ENCODE results near the gene VWF.
"Not testable (repeated sequence)": the region's sequence is repeated elsewhere in the genome, so short reads cannot be mapped to it uniquely, and the experiment has no call there.

Gene VWF

DNA sequence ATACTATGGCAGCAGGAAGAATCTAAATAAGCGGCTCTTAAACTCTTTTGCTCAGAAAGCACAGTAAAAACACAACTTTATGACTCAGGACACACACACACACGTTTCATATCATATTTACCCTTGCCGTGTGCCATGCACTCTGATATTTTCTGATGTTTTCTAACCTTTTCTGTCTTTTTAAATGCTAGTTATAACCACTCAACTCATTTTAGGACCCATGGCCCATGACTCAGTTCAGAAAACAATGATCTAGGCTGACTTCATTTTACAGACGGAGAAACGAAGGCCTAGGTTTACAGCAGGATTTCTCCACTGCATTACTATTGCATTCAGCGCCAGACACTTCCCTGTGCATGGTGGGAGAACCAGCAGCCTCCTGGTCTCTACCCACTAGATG is 9.1 kb downstream of the VWF start:
- Histone ChIP-seq H3K9me3 (ENCODE audit: low read depth, low read length) (no peaks in the 10 kb centered on the region), H3K27ac (no peak overlapping the region), H3K36me3 (ENCODE audit: insufficient read depth, low read length) (no peaks in the 10 kb centered on the region), H3K9ac (ENCODE audit: insufficient read length) (no peak overlapping the region), H3K4me3 (no peak overlapping the region)
- TF ChIP-seq FOXP2 (optimal IDR thresholded peaks at IDR 0.05; ENCODE audit: control extremely low read depth, extremely low read length, insufficient read depth) = no peak
- no peak for TF ChIP-seq EZH2 (IDR thresholded peaks at IDR 0.05)
- TF ChIP-seq POLR2AphosphoS5 (IDR thresholded peaks at IDR 0.05; ENCODE audit: borderline replicate concordance, low read depth, low read length) = no peak
- DNase-seq (ENCODE audit: low read depth, low spot score) = no peak

DNA sequence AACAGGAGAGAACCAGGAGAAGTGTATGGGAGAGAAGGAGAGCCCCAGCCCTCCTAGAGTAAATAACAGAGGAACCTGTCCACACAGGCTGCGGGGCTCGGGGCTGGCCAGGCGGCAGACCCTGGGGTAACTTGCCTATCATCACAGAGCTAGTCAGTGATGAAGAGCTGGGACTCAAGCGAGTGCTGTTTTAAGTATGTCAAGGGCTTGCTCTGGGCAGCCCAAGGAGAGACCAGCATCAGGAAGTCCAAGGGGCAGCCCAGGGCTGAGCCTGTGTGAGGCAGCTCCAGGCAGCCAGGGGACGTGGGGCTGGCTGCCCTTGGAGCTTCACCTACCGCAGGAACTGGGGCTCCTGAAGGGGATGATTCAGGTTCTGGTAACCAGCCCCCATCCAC is 10.0 kb downstream of the VWF start:
- no peak overlapping the region for H3K4me3 ChIP-seq
- no peaks in the 10 kb centered on the region for H3K36me3 ChIP-seq (ENCODE audit: insufficient read depth, low read length)
- no peak for DNase-seq (ENCODE audit: low read depth, low spot score)
- no peak overlapping the region for H3K27ac ChIP-seq
- H3K9me3 ChIP-seq (ENCODE audit: low read depth, low read length) = no peaks in the 10 kb centered on the region
- no peak for TF ChIP-seq POLR2AphosphoS5 (IDR thresholded peaks at IDR 0.05; ENCODE audit: borderline replicate concordance, low read depth, low read length)
- TF ChIP-seq EZH2 (IDR thresholded peaks at IDR 0.05) = no peak
- TF ChIP-seq FOXP2 (optimal IDR thresholded peaks at IDR 0.05; ENCODE audit: control extremely low read depth, extremely low read length, insufficient read depth) = no peak
- H3K9ac ChIP-seq (ENCODE audit: insufficient read length) = no peak overlapping the region

- no peaks in the 10 kb centered on the region for H3K36me3 ChIP-seq (ENCODE audit: insufficient read depth, low read length)
- H3K9ac ChIP-seq (ENCODE audit: insufficient read length) = no peak overlapping the region
- H3K4me3 ChIP-seq = no peak overlapping the region
- H3K27ac ChIP-seq = no peak overlapping the region
- TF ChIP-seq FOXP2 (optimal IDR thresholded peaks at IDR 0.05; ENCODE audit: control extremely low read depth, extremely low read length, insufficient read depth) (no peak), EZH2 (IDR thresholded peaks at IDR 0.05) (no peak), POLR2AphosphoS5 (IDR thresholded peaks at IDR 0.05; ENCODE audit: borderline replicate concordance, low read depth, low read length) (no peak)
- H3K9me3 ChIP-seq (ENCODE audit: low read depth, low read length) = no peaks in the 10 kb centered on the region
- no peak for DNase-seq (ENCODE audit: low read depth, low spot score)
Measured at GRCh38 chr12:6113691-6114475, 10.6 kb downstream of the VWF start.

DNA sequence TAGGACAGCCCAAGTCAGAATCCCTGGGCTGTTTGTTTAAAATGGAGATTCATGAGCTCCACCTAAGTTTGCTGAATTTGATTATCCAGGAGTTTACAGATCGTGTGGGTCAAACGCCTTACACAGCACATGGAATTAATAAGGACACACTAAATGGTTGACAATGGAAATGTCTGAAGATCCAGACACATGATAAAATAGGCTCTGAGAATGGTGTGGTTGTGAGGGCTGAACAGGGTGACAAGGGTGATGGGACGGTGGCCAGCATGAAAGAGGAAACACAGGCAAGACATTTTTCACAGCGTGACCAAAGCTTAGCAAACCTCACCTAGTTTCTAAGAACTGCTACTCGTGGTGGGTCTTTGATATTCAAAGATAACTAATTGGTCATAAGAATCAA is 12.5 kb downstream of the VWF start:
- no peaks in the 10 kb centered on the region for H3K36me3 ChIP-seq (ENCODE audit: insufficient read depth, low read length)
- no peaks in the 10 kb centered on the region for H3K9me3 ChIP-seq (ENCODE audit: low read depth, low read length)
- no peak overlapping the region for H3K9ac ChIP-seq (ENCODE audit: insufficient read length)
- no peak overlapping the region for H3K4me3 ChIP-seq
- DNase-seq (ENCODE audit: low read depth, low spot score) = no peak
- TF ChIP-seq POLR2AphosphoS5 (IDR thresholded peaks at IDR 0.05; ENCODE audit: borderline replicate concordance, low read depth, low read length) (no peak), EZH2 (IDR thresholded peaks at IDR 0.05) (no peak), FOXP2 (optimal IDR thresholded peaks at IDR 0.05; ENCODE audit: control extremely low read depth, extremely low read length, insufficient read depth) (no peak)
- no peak overlapping the region for H3K27ac ChIP-seq

DNA sequence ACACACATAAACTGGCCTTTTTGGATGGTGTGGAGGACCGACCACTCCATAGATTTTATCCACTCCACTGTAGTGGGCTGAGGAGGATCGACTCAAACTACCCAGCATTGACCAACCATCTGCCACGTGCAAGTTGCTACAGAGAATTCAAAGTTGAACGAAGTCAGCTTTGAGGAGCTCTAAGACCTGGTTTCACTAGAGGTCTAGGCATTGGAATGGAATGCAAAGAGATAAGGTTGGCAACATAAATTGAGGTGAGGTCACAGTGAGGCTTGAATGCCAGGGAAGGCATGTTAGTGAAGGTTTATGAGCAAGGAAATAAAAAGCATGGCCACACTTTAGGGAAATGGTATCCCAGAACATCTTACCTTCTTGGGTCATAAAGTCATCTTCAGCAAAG is 14.5 kb downstream of the VWF start:
- H3K9me3 ChIP-seq (ENCODE audit: low read depth, low read length) = no peaks in the 10 kb centered on the region

DNA sequence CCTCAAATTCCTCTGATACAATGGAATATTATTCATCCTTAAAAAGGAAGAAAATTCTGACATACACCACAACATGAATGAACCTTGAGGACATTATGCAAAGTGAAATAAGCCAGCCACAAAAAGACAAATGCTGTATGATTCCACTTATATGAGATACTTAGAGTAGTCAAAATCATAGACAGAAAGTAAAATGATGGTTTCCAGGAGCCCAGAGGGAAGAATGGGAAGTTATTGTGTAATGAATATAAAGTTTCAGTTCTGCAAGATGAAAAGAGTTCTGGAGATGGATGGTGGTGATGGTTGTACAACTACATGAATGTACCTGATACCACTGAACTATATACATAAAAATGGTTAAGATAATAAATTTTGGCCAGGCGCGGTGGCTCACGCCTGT is 18.3 kb downstream of the VWF start:
- no peaks in the 10 kb centered on the region for H3K36me3 ChIP-seq (ENCODE audit: insufficient read depth, low read length)
- no peaks in the 10 kb centered on the region for H3K9me3 ChIP-seq (ENCODE audit: low read depth, low read length)
- H3K9ac ChIP-seq (ENCODE audit: insufficient read length) = no peak overlapping the region
- H3K27ac ChIP-seq = no peak overlapping the region
- DNase-seq (ENCODE audit: low read depth, low spot score) = no peak
- no peak overlapping the region for H3K4me3 ChIP-seq
- TF ChIP-seq FOXP2 (optimal IDR thresholded peaks at IDR 0.05; ENCODE audit: control extremely low read depth, extremely low read length, insufficient read depth) (no peak), POLR2AphosphoS5 (IDR thresholded peaks at IDR 0.05; ENCODE audit: borderline replicate concordance, low read depth, low read length) (no peak), EZH2 (IDR thresholded peaks at IDR 0.05) (no peak)

More for the DNA sequence above, 14.5 kb downstream of the VWF start:
- TF ChIP-seq POLR2AphosphoS5 (IDR thresholded peaks at IDR 0.05; ENCODE audit: borderline replicate concordance, low read depth, low read length) (no peak), FOXP2 (optimal IDR thresholded peaks at IDR 0.05; ENCODE audit: control extremely low read depth, extremely low read length, insufficient read depth) (no peak), EZH2 (IDR thresholded peaks at IDR 0.05) (no peak)
- H3K9ac ChIP-seq (ENCODE audit: insufficient read length) = no peak overlapping the region
- no peak overlapping the region for H3K4me3 ChIP-seq
- DNase-seq (ENCODE audit: low read depth, low spot score) = no peak
- no peak overlapping the region for H3K27ac ChIP-seq
- H3K36me3 ChIP-seq (ENCODE audit: insufficient read depth, low read length) = no peaks in the 10 kb centered on the region

- TF ChIP-seq FOXP2 (optimal IDR thresholded peaks at IDR 0.05; ENCODE audit: control extremely low read depth, extremely low read length, insufficient read depth) = no peak
- TF ChIP-seq EZH2 (IDR thresholded peaks at IDR 0.05) = no peak
- TF ChIP-seq POLR2AphosphoS5 (IDR thresholded peaks at IDR 0.05; ENCODE audit: borderline replicate concordance, low read depth, low read length) = no peak
- H3K9me3 ChIP-seq (ENCODE audit: low read depth, low read length) = no peaks in the 10 kb centered on the region
- no peaks in the 10 kb centered on the region for H3K36me3 ChIP-seq (ENCODE audit: insufficient read depth, low read length)
- H3K4me3 ChIP-seq = no peak overlapping the region
- DNase-seq (ENCODE audit: low read depth, low spot score) = no peak
- no peak overlapping the region for H3K9ac ChIP-seq (ENCODE audit: insufficient read length)
- no peak overlapping the region for H3K27ac ChIP-seq
Measured at GRCh38 chr12:6104842-6105241, 19.6 kb downstream of the VWF start.

GRCh38 chr12:6104027-6104426 is 20.4 kb downstream of the VWF start:
- H3K4me3 ChIP-seq = no peak overlapping the region
- H3K27ac ChIP-seq = no peak overlapping the region
- H3K36me3 ChIP-seq (ENCODE audit: insufficient read depth, low read length) = no peaks in the 10 kb centered on the region
- H3K9ac ChIP-seq (ENCODE audit: insufficient read length) = no peak overlapping the region
- DNase-seq (ENCODE audit: low read depth, low spot score) = no peak
- no peak for TF ChIP-seq FOXP2 (optimal IDR thresholded peaks at IDR 0.05; ENCODE audit: control extremely low read depth, extremely low read length, insufficient read depth)
- TF ChIP-seq EZH2 (IDR thresholded peaks at IDR 0.05) = no peak
- no peak for TF ChIP-seq POLR2AphosphoS5 (IDR thresholded peaks at IDR 0.05; ENCODE audit: borderline replicate concordance, low read depth, low read length)
- H3K9me3 ChIP-seq (ENCODE audit: low read depth, low read length) = no peaks in the 10 kb centered on the region

- not testable (repeated sequence) for H3K4me3 ChIP-seq; H3K9me3 ChIP-seq (ENCODE audit: low read depth, low read length); H3K27ac ChIP-seq; DNase-seq (ENCODE audit: low read depth, low spot score); H3K9ac ChIP-seq (ENCODE audit: insufficient read length); H3K36me3 ChIP-seq (ENCODE audit: insufficient read depth, low read length)
Measured at GRCh38 chr12:6102021-6102420, 22.4 kb downstream of the VWF start.
